K562 (cell line): Measurements from ENCODE around the gene CALML3. TPM values are rescaled to one million over a fixed set of nuclear protein-coding genes. Genes with fewer than 3 reads are reported as not detected.

Experiments
- CEBPG ChIP-seq, 3 experiments: fragments of 200-800 bp in 1 of 3; sonication (Bioruptor generic) in 1 of 3; sonication (generic) in 1 of 3; formaldehyde crosslinking in 1 of 3; IDR thresholded peaks in 2 of 3; conservative IDR thresholded peaks in 1 of 3; 2 replicates each; pipeline versions ENCODE4 v1.6.1 to v1.8.0; 2016 to 2022; ENCODE audit warnings: missing compliant biosample characterization in 2 of 3, missing genetic modification characterization in 2 of 3, mild to moderate bottlenecking in 1 of 3, missing genetic modification reagents in 1 of 3
- CHD1 ChIP-seq: fragments of 200-600 bp; sonication (generic); IDR thresholded peaks from one replicate; pipeline ENCODE4 v1.6.1; 2012; ENCODE audit warnings: mild to moderate bottlenecking, moderate library complexity, low read length, inconsistent platforms
- ELF4 ChIP-seq: fragments of 450-650 bp; formaldehyde crosslinking; IDR thresholded peaks from 2 replicates; pipeline ENCODE4 v1.4.0; 2022; ENCODE audit warnings: missing genetic modification characterization
- ETV5 ChIP-seq: sonication (generic); formaldehyde crosslinking; IDR thresholded peaks from 2 replicates; pipeline ENCODE4 v1.4.0; 2020; ENCODE audit warnings: low read depth, mild to moderate bottlenecking, missing genetic modification reagents
- FOXA3 ChIP-seq, 2 experiments: fragments of 450-650 bp in 1 of 2; sonication (generic) in 1 of 2; formaldehyde crosslinking; IDR thresholded peaks in 1 of 2; conservative IDR thresholded peaks in 1 of 2; 2 replicates each; pipeline versions ENCODE4 v1.4.0 to v1.8.0; 2020 to 2022; ENCODE audit warnings: mild to moderate bottlenecking in 2 of 2, missing genetic modification reagents in 1 of 2
- FOXJ2 ChIP-seq: fragments of 200-800 bp; sonication (Bioruptor generic); IDR thresholded peaks from 2 replicates; pipeline ENCODE4 v1.6.1; 2016; ENCODE audit warnings: missing genetic modification characterization, missing compliant biosample characterization
- FOXP1 ChIP-seq: sonication (generic); formaldehyde crosslinking; IDR thresholded peaks from 2 replicates; pipeline ENCODE4 v1.8.0; 2022; ENCODE audit warnings: mild to moderate bottlenecking, missing genetic modification reagents
- HOXB6 ChIP-seq: fragments of 250-450 bp; sonication (Bioruptor Pico); IDR thresholded peaks from 2 replicates; pipeline ENCODE4 v1.5.1; 2022; ENCODE audit warnings: mild to moderate bottlenecking, borderline replicate concordance
- KLF1 ChIP-seq: fragments of 450-650 bp; IDR thresholded peaks from 2 replicates; pipeline ENCODE4 v1.6.1; 2016; ENCODE audit warnings: missing genetic modification characterization, missing compliant biosample characterization
- KLF13 ChIP-seq: fragments of 450-650 bp; IDR thresholded peaks from 2 replicates; pipeline ENCODE4 v1.6.1; 2016; ENCODE audit warnings: missing genetic modification characterization, low read depth, mild to moderate bottlenecking, missing compliant biosample characterization, moderate library complexity, borderline replicate concordance
- MCM5 ChIP-seq: fragments of 450-650 bp; IDR thresholded peaks from 2 replicates; pipeline ENCODE4 v1.6.1; 2016; ENCODE audit warnings: low read depth
- MEF2D ChIP-seq: conservative IDR thresholded peaks from 2 replicates; pipeline ENCODE4 v1.6.1; 2016; ENCODE audit warnings: low read depth, missing genetic modification characterization, missing compliant biosample characterization
- MIER1 ChIP-seq: fragments of 450-650 bp; IDR thresholded peaks from 2 replicates; pipeline ENCODE4 v1.6.1; 2016; ENCODE audit warnings: antibody characterized with exemption, mild to moderate bottlenecking, low read depth
- NFRKB ChIP-seq: fragments of 450-650 bp; IDR thresholded peaks from 2 replicates; pipeline ENCODE4 v1.6.1; 2016; ENCODE audit warnings: low read depth
- NKRF ChIP-seq: fragments of 450-650 bp; IDR thresholded peaks from 2 replicates; pipeline ENCODE4 v1.6.1; 2016; ENCODE audit warnings: borderline replicate concordance
- POLR3A ChIP-seq: IDR thresholded peaks from 2 replicates; pipeline ENCODE4 v1.6.1; 2011; ENCODE audit warnings: borderline replicate concordance, mild to moderate bottlenecking, moderate library complexity; ENCODE audit not compliant: insufficient read length, insufficient read depth; ENCODE audit errors: extremely low read depth
- POU5F1 ChIP-seq: fragments of 150-350 bp; IDR thresholded peaks from 2 replicates; pipeline ENCODE4 v1.6.1; 2014; ENCODE audit warnings: borderline replicate concordance, low read length, low read depth, mild to moderate bottlenecking; ENCODE audit not compliant: partially characterized antibody
- PYGO2 ChIP-seq: fragments of 450-650 bp; IDR thresholded peaks from 2 replicates; pipeline ENCODE4 v1.6.1; 2016; ENCODE audit warnings: mild to moderate bottlenecking, missing genetic modification characterization, moderate library complexity, missing compliant biosample characterization
- RBM22 ChIP-seq: fragments of 200-400 bp; formaldehyde crosslinking; IDR thresholded peaks from 2 replicates; pipeline ENCODE4 v1.6.1; 2018; ENCODE audit warnings: low read length, low read depth; ENCODE audit not compliant: poor library complexity, severe bottlenecking
- RBM25 ChIP-seq: fragments of 200-400 bp; formaldehyde crosslinking; IDR thresholded peaks from 2 replicates; pipeline ENCODE4 v1.6.1; 2018; ENCODE audit warnings: low read length, low read depth, moderate library complexity; ENCODE audit not compliant: severe bottlenecking
- RHOXF2B ChIP-seq: fragments of 250-450 bp; sonication (Bioruptor Pico); conservative IDR thresholded peaks from 2 replicates; pipeline ENCODE4 v1.5.1; 2021
- SMARCE1 ChIP-seq: fragments of 450-650 bp; IDR thresholded peaks from 2 replicates; pipeline ENCODE4 v1.7.1; 2016; ENCODE audit warnings: mild to moderate bottlenecking
- SP1 ChIP-seq: sonication (generic); formaldehyde crosslinking; IDR thresholded peaks from 2 replicates; pipeline ENCODE4 v1.8.1; 2022; ENCODE audit warnings: mild to moderate bottlenecking, missing genetic modification reagents
- TAL1 ChIP-seq: fragments of 450-650 bp; IDR thresholded peaks from 2 replicates; pipeline ENCODE4 v1.6.1; 2016; ENCODE audit warnings: mild to moderate bottlenecking
- TRIM25 ChIP-seq: fragments of 450-650 bp; IDR thresholded peaks from 2 replicates; pipeline ENCODE4 v1.7.0; 2016; ENCODE audit warnings: borderline replicate concordance
- U2AF1 ChIP-seq: fragments of 200-400 bp; formaldehyde crosslinking; optimal IDR thresholded peaks from 2 replicates; pipeline ENCODE3; 2017; ENCODE audit warnings: mild to moderate bottlenecking, low read depth, low read length, moderate library complexity
- polyA plus RNA-seq, 8 experiments: library from polyadenylated mRNA; depleted of rRNA in 4 of 8; stranded (reverse) in 5 of 8; unstranded in 3 of 8; fragments of >200 nt; fragmentation: Nextera tagmentation in 2 of 8; fragmentation: Illumina TruSeq in 1 of 8; extraction: Ambion mirVana in 2 of 8; extraction: Trizol in 1 of 8; gene quantifications; 2 replicates each; pipeline versions ENCODE4 v1.2.1 to v1.2.3, GENCODE V29; 2011 to 2014; ENCODE audit warnings: inconsistent platforms in 1 of 8, missing spikeins in 1 of 8
- total RNA-seq, 7 experiments: library from RNA; depleted of rRNA in 6 of 7; stranded (reverse); fragments of >200 nt in 6 of 7; fragmentation: Illumina TruSeq in 2 of 7; extraction: Trizol in 2 of 7; gene quantifications; 2 replicates each; pipeline versions ENCODE4 v1.2.1 to v1.2.3, GENCODE V29; 2011 to 2021; ENCODE audit warnings: low replicate concordance in 1 of 7

Gene CALML3
- total and polyA plus RNA-seq, 9 of the 15 experiments (the other 6 are each of a cell fraction or from before 2014, with no cell fraction given): not detected

GRCh38 chr10:5477948-5478693 lies 46.6 kb upstream of the CALML3 start (continued):
- TF ChIP-seq KLF13: no peak
- peak; percentile 85 for TF ChIP-seq CHD1
- no peak for TF ChIP-seq TRIM25
- no peak for TF ChIP-seq POLR3A
- no peak for TF ChIP-seq SP1 (CRISPR knock-in tag)
- TF ChIP-seq RBM25: no peak
- 0 out of 2 replicates have a peak, but pooled peaks have one; percentile 24 for TF ChIP-seq PYGO2 (tag)
- no peak for TF ChIP-seq FOXJ2 (tag)
- no peak for TF ChIP-seq POU5F1
- TF ChIP-seq RBM22: no peak
- no peak; the same call in 1 of the 2 replicates for TF ChIP-seq NFRKB
- no peak for TF ChIP-seq U2AF1
- no peak for TF ChIP-seq ETV5 (CRISPR knock-in tag)
- no peak for TF ChIP-seq HOXB6
- TF ChIP-seq MCM5: no peak
- TF ChIP-seq MIER1: no peak
- no peak for TF ChIP-seq MEF2D (tag)
- peak; percentile 74 for TF ChIP-seq SMARCE1
- no peak for TF ChIP-seq FOXA3 (CRISPR knock-in tag; conservative IDR thresholded peaks at IDR 0.05 in 1 of 2, IDR thresholded peaks at IDR 0.05 in 1 of 2)
- no peak for TF ChIP-seq KLF1
- peak; percentile 82 for TF ChIP-seq TAL1
- no peak for TF ChIP-seq CEBPG (CRISPR knock-in tag; IDR thresholded peaks at IDR 0.05)
- no peak for TF ChIP-seq CEBPG (tag; conservative IDR thresholded peaks at IDR 0.05 in 1 of 2, IDR thresholded peaks at IDR 0.05 in 1 of 2)
- TF ChIP-seq ELF4 (CRISPR knock-in tag): no peak
- no peak for TF ChIP-seq RHOXF2B (CRISPR knock-in tag)
- TF ChIP-seq NKRF: no peak
- TF ChIP-seq FOXP1 (CRISPR knock-in tag): no peak
